ENCODE measurements around the gene NFIB. TPM values are rescaled to one million over a fixed set of nuclear protein-coding genes. Genes with fewer than 3 reads are reported as not detected.

The NFIB gene
- total RNA-seq, 1 experiment from 2014 or later: 14.3 TPM

DNA sequence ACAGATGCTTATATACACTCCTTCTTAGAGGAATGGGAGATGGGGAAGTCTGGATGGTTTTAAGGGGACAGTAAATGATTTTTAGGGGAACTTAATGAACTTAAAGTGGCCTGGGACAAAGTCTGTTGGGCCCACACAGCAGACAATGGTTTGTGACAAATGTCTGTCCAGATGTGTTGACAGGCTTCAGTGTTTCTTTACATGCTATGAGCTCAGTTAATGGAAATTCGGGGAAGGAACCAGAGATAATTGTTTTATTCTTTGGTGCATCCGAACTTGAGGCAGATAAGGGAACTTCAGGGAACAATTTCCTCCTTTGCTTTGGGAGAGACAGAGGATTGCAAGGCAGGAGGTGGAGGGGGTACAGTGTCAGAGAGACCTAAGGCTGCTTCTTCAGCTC is 52.3 kb downstream of the NFIB start:
- Histone ChIP-seq H3K27ac (ENCODE audit: insufficient read length, low read depth, low read length) (no peak overlapping the region), H2BK15ac (ENCODE audit: low read depth, low read length) (no peak overlapping the region), H2AFZ (ENCODE audit: low read length) (no peak overlapping the region), H3K23me2 (ENCODE audit: insufficient read length, low read depth, low read length, poor library complexity, severe bottlenecking) (no peaks in the 10 kb centered on the region), H2AK5ac (ENCODE audit: insufficient read length, low read length) (no peak overlapping the region), H3K14ac (ENCODE audit: insufficient read depth, low read length) (no peak overlapping the region), H2BK12ac (ENCODE audit: insufficient read length, low read depth, low read length) (no peak overlapping the region), H3K4me2 (ENCODE audit: insufficient read depth, insufficient read length, low read length) (no peak overlapping the region), H3K79me2 (ENCODE audit: insufficient read depth, low read length) (no peaks in the 10 kb centered on the region), H3K18ac (ENCODE audit: insufficient read length, low read depth, low read length) (no peak overlapping the region), H4K8ac (replicated peaks; ENCODE audit: insufficient read length, low read depth, low read length) (no peak overlapping the region), H3K79me1 (ENCODE audit: insufficient read depth, low read depth, low read length, poor library complexity, severe bottlenecking) (no peaks in the 10 kb centered on the region), H3K4me1 (ENCODE audit: insufficient read depth, low read length) (no peaks in the 10 kb centered on the region), H3K9ac (ENCODE audit: extremely low read depth, insufficient read length, low read length) (no peak overlapping the region), H4K91ac (ENCODE audit: insufficient read length, low read depth, low read length) (no peak overlapping the region), H4K5ac (ENCODE audit: insufficient read length, low read depth, low read length) (no peak overlapping the region), H3K23ac (ENCODE audit: insufficient read length, low read depth, low read length) (no peak overlapping the region), H2BK5ac (ENCODE audit: insufficient read length, low read length) (no peak overlapping the region), H2BK120ac (ENCODE audit: low read depth, low read length, poor library complexity, severe bottlenecking) (no peak overlapping the region), H3T11ph (ENCODE audit: low read length) (no peak overlapping the region), H4K20me1 (ENCODE audit: control insufficient read depth, insufficient read depth, insufficient read length) (no peaks in the 10 kb centered on the region), H3K4ac (ENCODE audit: low read depth, low read length) (no peak overlapping the region), H3K27me3 (ENCODE audit: insufficient read depth, low read length) (no peaks in the 10 kb centered on the region), H2BK20ac (ENCODE audit: low read depth, low read length, poor library complexity, severe bottlenecking) (no peak overlapping the region), H3K56ac (ENCODE audit: insufficient read length, low read depth, low read length) (no peak overlapping the region), H3K9me3 (ENCODE audit: control insufficient read depth, low read depth, low read length) (no peaks in the 10 kb centered on the region)
- H3K36me3 Mint-ChIP-seq (ENCODE audit: insufficient read depth in 1 of 3, low read depth in 3 of 3): peaks cover 0 to 2% (median 0%) of the 10 kb centered on the region in 3 experiments; a peak in 1 of 7 replicates
- TF ChIP-seq CTCF (conservative IDR thresholded peaks at IDR 0.05): no peak
- no peak overlapping the region for H3K4me3 Mint-ChIP-seq
- DNase-seq: no peak
- H3K27me3 Mint-ChIP-seq (ENCODE audit: low read depth): no peaks in the 10 kb centered on the region
- peaks cover 10 to 11% of the 10 kb centered on the region in 2 experiments; a peak in 3 of 4 replicates for H3K4me1 Mint-ChIP-seq
- no CpG with 5 or more reads among the region's 2 CpGs for WGBS (ENCODE audit: extremely low coverage, insufficient read length, low lambda C conversion rate)
- no peaks in the 10 kb centered on the region for H3K9me3 Mint-ChIP-seq
- H3K27ac Mint-ChIP-seq: no peak overlapping the region; a peak in 1 of 7 replicates

Data from H9 (cell line).